ENCODE data around the gene SAT2. TPM values are rescaled to one million over a fixed set of nuclear protein-coding genes. Genes with fewer than 3 reads are reported as not detected.

Gene SAT2
- total and polyA plus RNA-seq, 2 of the 13 experiments (the other 11 are each of a cell fraction or from before 2014, with no cell fraction given) = 37.6 to 93.7 TPM

GRCh38 chr17:7614425-7615264, 13.0 kb downstream of the SAT2 start, which contains the start of gene FXR2 (continued):
- TF ChIP-seq ZNF704 (CRISPR knock-in tag; IDR thresholded peaks at IDR 0.05; ENCODE audit: borderline replicate concordance) (no peak), ZNF749 (CRISPR knock-in tag; IDR thresholded peaks at IDR 0.05; ENCODE audit: borderline replicate concordance) (no peak), ZNF687 (CRISPR knock-in tag; IDR thresholded peaks at IDR 0.05) (peak; percentile 63), TEAD3 (CRISPR knock-in tag; optimal IDR thresholded peaks at IDR 0.05; ENCODE audit: borderline replicate concordance) (peak; percentile 67), POLR2G (IDR thresholded peaks at IDR 0.05; ENCODE audit: low read depth, low read length) (0 out of 2 replicates have a peak, but pooled peaks have one; percentile 49), RBFOX2 (IDR thresholded peaks at IDR 0.05; ENCODE audit: low read depth, low read length) (peak; percentile 87)

Measured in HepG2 (cell line).